HepG2 (cell line): ENCODE data around the gene DNASE1. TPM values are rescaled to one million over a fixed set of nuclear protein-coding genes. Genes with fewer than 3 reads are reported as not detected.

Experiments
- KMT2A ChIP-seq: sonication (generic); formaldehyde crosslinking; IDR thresholded peaks from 2 replicates; pipeline ENCODE4 v1.4.0; 2020; ENCODE audit warnings: missing genetic modification reagents
- MAZ ChIP-seq, 2 experiments: sonication (generic) in 1 of 2; formaldehyde crosslinking in 1 of 2; IDR thresholded peaks; 2 replicates each; pipeline versions ENCODE4 v1.5.0 to v1.6.1; 2012 to 2020; ENCODE audit warnings: low read depth in 2 of 2, mild to moderate bottlenecking in 2 of 2, borderline replicate concordance in 1 of 2, improper control_type of control experiment in 1 of 2, low read length in 1 of 2, missing genetic modification reagents in 1 of 2, moderate library complexity in 1 of 2
- PCBP1 ChIP-seq: fragments of 200-400 bp; formaldehyde crosslinking; IDR thresholded peaks from 2 replicates; pipeline ENCODE4 v1.6.1; 2017; ENCODE audit warnings: mild to moderate bottlenecking, low read depth, low read length, borderline replicate concordance
- ZNF30 ChIP-seq: sonication (generic); formaldehyde crosslinking; IDR thresholded peaks from 2 replicates; pipeline ENCODE4 v1.5.0; 2020; ENCODE audit warnings: mild to moderate bottlenecking, missing genetic modification reagents
- ZNF430 ChIP-seq: sonication (generic); formaldehyde crosslinking; IDR thresholded peaks from 2 replicates; pipeline ENCODE4 v1.9.0; 2021; ENCODE audit warnings: mild to moderate bottlenecking, missing genetic modification reagents
- polyA plus RNA-seq, 8 experiments: library from polyadenylated mRNA; depleted of rRNA in 3 of 8; stranded (reverse) in 7 of 8; unstranded in 1 of 8; fragments of >200 nt; fragmentation: Illumina TruSeq in 4 of 8; extraction: Trizol in 4 of 8; gene quantifications; 2 replicates each; pipeline versions ENCODE4 v1.2.1 to v1.2.3, GENCODE V29; 2011 to 2016; ENCODE audit warnings: low read depth in 4 of 8, missing spikeins in 1 of 8, mixed read lengths in 1 of 8; ENCODE audit not compliant: insufficient read depth in 1 of 8
- total RNA-seq, 5 experiments: library from RNA; depleted of rRNA; stranded (reverse); fragments of >200 nt; fragmentation: Illumina TruSeq; extraction: Trizol; gene quantifications; 2 replicates each; pipeline ENCODE4 v1.2.3, GENCODE V29; 2016; ENCODE audit warnings: low read depth in 1 of 5
- TF ChIP-seq, protein P1 (sequence below): IDR thresholded peaks from 2 replicates; pipeline ENCODE4 v1.6.1; 2016
- TF ChIP-seq, protein P2 (sequence below): sonication (generic); formaldehyde crosslinking; IDR thresholded peaks from one replicate; pipeline ENCODE4 v1.5.1; 2020; ENCODE audit warnings: mild to moderate bottlenecking, missing genetic modification reagents; ENCODE audit errors: not compliant biosample characterization
- TF ChIP-seq, protein P3 (sequence below): sonication (generic); formaldehyde crosslinking; IDR thresholded peaks from 2 replicates; pipeline ENCODE4 v1.5.1; 2020; ENCODE audit warnings: missing genetic modification reagents, mild to moderate bottlenecking, borderline replicate concordance
- TF ChIP-seq, protein P4 (sequence below): sonication (generic); formaldehyde crosslinking; IDR thresholded peaks from 2 replicates; pipeline ENCODE4 v1.4.0; 2020; ENCODE audit warnings: missing genetic modification reagents
- TF ChIP-seq, protein P5 (sequence below): sonication (generic); formaldehyde crosslinking; IDR thresholded peaks from 2 replicates; pipeline ENCODE4 v1.5.0; 2020; ENCODE audit warnings: missing genetic modification reagents

Gene DNASE1
- total and polyA plus RNA-seq, 2 of the 13 experiments (the other 11 are each of a cell fraction or from before 2014, with no cell fraction given): 7.1 to 11.1 TPM

DNA sequence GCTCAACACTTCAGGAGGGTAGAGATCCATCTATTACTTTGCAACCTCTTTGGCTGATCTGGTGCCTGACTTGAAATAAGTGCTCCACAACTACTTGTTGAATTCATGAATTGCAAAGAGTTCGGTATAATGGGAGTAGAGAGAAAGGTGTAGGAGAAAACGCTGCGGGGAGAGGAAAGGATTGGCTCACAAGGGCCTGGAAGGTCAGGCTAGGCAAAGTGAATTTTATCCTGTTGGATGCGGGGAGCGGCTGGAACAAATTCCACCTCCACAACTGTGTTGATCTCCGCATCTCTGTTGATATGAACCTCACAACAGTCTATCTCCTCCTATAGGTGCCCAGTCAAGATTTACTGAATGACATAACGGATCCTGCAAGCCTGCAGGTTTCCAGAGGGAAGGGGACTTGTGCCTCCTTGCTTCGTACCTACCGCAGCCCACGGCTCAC is 43.8 kb upstream of the DNASE1 start (continued):
- TF ChIP-seq, protein P1, sequence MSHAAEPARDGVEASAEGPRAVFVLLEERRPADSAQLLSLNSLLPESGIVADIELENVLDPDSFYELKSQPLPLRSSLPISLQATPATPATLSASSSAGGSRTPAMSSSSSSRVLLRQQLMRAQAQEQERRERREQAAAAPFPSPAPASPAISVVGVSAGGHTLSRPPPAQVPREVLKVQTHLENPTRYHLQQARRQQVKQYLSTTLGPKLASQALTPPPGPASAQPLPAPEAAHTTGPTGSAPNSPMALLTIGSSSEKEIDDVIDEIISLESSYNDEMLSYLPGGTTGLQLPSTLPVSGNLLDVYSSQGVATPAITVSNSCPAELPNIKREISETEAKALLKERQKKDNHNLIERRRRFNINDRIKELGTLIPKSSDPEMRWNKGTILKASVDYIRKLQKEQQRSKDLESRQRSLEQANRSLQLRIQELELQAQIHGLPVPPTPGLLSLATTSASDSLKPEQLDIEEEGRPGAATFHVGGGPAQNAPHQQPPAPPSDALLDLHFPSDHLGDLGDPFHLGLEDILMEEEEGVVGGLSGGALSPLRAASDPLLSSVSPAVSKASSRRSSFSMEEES (CRISPR knock-in tag): no peak
- TF ChIP-seq, protein P2, sequence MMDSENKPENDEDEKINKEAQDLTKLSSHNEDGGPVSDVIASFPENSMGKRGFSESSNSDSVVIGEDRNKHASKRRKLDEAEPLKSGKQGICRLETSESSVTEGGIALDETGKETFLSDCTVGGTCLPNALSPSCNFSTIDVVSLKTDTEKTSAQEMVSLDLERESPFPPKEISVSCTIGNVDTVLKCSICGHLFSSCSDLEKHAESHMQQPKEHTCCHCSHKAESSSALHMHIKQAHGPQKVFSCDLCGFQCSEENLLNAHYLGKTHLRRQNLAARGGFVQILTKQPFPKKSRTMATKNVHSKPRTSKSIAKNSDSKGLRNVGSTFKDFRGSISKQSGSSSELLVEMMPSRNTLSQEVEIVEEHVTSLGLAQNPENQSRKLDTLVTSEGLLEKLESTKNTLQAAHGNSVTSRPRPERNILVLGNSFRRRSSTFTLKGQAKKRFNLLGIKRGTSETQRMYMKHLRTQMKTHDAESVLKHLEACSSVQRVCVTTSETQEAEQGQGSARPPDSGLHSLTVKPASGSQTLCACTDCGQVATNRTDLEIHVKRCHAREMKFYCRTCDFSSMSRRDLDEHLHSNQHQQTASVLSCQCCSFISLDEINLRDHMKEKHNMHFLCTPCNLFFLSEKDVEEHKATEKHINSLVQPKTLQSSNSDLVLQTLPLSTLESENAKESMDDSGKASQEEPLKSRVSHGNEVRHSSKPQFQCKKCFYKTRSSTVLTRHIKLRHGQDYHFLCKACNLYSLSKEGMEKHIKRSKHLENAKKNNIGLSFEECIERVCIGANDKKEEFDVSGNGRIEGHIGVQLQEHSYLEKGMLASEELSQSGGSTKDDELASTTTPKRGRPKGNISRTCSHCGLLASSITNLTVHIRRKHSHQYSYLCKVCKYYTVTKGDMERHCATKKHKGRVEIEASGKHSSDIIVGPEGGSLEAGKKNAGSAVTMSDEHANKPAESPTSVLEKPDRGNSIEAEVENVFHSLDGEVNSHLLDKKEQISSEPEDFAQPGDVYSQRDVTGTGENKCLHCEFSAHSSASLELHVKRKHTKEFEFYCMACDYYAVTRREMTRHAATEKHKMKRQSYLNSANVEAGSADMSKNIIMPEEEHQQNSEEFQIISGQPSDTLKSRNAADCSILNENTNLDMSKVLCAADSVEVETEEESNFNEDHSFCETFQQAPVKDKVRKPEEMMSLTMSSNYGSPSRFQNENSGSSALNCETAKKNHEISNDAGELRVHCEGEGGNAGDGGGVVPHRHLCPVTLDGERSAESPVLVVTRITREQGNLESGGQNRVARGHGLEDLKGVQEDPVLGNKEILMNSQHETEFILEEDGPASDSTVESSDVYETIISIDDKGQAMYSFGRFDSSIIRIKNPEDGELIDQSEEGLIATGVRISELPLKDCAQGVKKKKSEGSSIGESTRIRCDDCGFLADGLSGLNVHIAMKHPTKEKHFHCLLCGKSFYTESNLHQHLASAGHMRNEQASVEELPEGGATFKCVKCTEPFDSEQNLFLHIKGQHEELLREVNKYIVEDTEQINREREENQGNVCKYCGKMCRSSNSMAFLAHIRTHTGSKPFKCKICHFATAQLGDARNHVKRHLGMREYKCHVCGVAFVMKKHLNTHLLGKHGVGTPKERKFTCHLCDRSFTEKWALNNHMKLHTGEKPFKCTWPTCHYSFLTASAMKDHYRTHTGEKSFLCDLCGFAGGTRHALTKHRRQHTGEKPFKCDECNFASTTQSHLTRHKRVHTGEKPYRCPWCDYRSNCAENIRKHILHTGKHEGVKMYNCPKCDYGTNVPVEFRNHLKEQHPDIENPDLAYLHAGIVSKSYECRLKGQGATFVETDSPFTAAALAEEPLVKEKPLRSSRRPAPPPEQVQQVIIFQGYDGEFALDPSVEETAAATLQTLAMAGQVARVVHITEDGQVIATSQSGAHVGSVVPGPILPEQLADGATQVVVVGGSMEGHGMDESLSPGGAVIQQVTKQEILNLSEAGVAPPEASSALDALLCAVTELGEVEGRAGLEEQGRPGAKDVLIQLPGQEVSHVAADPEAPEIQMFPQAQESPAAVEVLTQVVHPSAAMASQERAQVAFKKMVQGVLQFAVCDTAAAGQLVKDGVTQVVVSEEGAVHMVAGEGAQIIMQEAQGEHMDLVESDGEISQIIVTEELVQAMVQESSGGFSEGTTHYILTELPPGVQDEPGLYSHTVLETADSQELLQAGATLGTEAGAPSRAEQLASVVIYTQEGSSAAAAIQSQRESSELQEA: peak; percentile 21
- TF ChIP-seq MAZ (IDR thresholded peaks at IDR 0.05; ENCODE audit: borderline replicate concordance, low read depth, low read length) (no peak), MAZ (CRISPR knock-in tag; IDR thresholded peaks at IDR 0.05; ENCODE audit: low read depth) (0 out of 2 replicates have a peak, but pooled peaks have one; percentile 9), ZNF430 (no peak), ZNF30 (CRISPR knock-in tag) (no peak), PCBP1 (no peak), KMT2A (CRISPR knock-in tag) (no peak)
- TF ChIP-seq, protein P3, sequence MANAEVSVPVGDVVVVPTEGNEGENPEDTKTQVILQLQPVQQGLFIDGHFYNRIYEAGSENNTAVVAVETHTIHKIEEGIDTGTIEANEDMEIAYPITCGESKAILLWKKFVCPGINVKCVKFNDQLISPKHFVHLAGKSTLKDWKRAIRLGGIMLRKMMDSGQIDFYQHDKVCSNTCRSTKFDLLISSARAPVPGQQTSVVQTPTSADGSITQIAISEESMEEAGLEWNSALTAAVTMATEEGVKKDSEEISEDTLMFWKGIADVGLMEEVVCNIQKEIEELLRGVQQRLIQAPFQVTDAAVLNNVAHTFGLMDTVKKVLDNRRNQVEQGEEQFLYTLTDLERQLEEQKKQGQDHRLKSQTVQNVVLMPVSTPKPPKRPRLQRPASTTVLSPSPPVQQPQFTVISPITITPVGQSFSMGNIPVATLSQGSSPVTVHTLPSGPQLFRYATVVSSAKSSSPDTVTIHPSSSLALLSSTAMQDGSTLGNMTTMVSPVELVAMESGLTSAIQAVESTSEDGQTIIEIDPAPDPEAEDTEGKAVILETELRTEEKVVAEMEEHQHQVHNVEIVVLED (CRISPR knock-in tag): no peak; the same call in 1 of the 2 replicates
- TF ChIP-seq, protein P4, sequence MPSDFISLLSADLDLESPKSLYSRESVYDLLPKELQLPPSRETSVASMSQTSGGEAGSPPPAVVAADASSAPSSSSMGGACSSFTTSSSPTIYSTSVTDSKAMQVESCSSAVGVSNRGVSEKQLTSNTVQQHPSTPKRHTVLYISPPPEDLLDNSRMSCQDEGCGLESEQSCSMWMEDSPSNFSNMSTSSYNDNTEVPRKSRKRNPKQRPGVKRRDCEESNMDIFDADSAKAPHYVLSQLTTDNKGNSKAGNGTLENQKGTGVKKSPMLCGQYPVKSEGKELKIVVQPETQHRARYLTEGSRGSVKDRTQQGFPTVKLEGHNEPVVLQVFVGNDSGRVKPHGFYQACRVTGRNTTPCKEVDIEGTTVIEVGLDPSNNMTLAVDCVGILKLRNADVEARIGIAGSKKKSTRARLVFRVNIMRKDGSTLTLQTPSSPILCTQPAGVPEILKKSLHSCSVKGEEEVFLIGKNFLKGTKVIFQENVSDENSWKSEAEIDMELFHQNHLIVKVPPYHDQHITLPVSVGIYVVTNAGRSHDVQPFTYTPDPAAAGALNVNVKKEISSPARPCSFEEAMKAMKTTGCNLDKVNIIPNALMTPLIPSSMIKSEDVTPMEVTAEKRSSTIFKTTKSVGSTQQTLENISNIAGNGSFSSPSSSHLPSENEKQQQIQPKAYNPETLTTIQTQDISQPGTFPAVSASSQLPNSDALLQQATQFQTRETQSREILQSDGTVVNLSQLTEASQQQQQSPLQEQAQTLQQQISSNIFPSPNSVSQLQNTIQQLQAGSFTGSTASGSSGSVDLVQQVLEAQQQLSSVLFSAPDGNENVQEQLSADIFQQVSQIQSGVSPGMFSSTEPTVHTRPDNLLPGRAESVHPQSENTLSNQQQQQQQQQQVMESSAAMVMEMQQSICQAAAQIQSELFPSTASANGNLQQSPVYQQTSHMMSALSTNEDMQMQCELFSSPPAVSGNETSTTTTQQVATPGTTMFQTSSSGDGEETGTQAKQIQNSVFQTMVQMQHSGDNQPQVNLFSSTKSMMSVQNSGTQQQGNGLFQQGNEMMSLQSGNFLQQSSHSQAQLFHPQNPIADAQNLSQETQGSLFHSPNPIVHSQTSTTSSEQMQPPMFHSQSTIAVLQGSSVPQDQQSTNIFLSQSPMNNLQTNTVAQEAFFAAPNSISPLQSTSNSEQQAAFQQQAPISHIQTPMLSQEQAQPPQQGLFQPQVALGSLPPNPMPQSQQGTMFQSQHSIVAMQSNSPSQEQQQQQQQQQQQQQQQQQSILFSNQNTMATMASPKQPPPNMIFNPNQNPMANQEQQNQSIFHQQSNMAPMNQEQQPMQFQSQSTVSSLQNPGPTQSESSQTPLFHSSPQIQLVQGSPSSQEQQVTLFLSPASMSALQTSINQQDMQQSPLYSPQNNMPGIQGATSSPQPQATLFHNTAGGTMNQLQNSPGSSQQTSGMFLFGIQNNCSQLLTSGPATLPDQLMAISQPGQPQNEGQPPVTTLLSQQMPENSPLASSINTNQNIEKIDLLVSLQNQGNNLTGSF: no peak
- TF ChIP-seq, protein P5, sequence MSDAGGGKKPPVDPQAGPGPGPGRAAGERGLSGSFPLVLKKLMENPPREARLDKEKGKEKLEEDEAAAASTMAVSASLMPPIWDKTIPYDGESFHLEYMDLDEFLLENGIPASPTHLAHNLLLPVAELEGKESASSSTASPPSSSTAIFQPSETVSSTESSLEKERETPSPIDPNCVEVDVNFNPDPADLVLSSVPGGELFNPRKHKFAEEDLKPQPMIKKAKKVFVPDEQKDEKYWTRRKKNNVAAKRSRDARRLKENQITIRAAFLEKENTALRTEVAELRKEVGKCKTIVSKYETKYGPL (CRISPR knock-in tag): 0 out of 2 replicates have a peak, but pooled peaks have one; percentile 2
